Activated naive CD4-positive, alpha-beta T cell treated with Interleukin-2 at 50 U/mL for 16 hours (primary cell): Measurements from ENCODE around the gene SNRNP25.
"Not testable (repeated sequence)": the region's sequence is repeated elsewhere in the genome, so short reads cannot be mapped to it uniquely, and the experiment has no call there.

ENCODE experiments used
- DNase-seq: peaks from one replicate; pipeline ENCODE4 v3.0.0-alpha.2; 2020

Gene SNRNP25

DNA sequence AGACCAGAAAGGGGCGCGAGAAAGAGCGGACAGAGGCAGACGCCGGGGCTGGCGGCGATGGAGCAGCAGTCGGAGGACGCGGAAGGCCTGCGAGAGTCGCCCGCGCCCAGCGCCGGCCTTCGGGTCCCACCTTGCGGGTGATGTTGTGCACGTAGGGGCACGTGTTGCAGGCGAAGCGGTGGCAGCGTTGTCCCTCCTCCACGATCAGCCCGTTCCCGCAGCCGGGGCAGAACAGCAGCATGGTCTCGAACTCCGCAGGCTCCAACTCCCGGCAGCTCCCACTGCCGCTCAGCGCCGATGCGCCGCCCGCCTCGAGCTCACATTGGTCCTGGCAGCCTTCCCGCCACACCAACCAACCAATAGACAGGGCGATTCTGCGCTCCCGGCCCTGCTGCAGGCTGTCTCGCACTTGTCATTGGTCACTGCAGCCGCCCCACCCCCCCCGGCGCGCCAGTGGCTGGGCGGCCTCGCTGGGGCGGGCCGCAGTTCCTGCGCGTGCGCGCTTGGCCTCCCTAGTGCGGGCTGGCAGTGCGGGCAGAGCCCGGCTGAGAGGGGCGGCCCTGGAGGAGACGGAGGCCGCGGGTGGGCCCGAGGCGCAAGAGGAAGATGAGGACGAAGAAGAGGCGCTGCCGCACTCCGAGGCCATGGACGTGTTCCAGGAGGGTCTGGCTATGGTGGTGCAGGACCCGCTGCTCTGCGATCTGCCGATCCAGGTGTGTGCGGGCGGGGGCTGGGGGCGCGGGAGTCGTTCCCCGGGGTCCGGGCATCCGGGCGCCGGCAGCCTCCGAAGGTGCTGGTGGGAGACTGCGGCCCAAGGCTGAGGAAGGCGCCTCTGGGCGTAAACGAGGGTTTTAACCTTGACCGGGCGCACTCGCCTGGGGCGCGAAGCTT is at the start of gene SNRNP25, which contains the start of gene POLR3K:
Gene SNRNP25, plus strand, starts transcription at position 483 of the 891 bp plus-strand sequence. Its CDS starts 189 bp downstream, at position 672.
Gene POLR3K, minus strand, starts transcription at position 263 of the 891 bp plus-strand sequence. Its CDS starts 22 bp downstream, at position 241.
- DNase-seq: peak; percentile 98

DNA sequence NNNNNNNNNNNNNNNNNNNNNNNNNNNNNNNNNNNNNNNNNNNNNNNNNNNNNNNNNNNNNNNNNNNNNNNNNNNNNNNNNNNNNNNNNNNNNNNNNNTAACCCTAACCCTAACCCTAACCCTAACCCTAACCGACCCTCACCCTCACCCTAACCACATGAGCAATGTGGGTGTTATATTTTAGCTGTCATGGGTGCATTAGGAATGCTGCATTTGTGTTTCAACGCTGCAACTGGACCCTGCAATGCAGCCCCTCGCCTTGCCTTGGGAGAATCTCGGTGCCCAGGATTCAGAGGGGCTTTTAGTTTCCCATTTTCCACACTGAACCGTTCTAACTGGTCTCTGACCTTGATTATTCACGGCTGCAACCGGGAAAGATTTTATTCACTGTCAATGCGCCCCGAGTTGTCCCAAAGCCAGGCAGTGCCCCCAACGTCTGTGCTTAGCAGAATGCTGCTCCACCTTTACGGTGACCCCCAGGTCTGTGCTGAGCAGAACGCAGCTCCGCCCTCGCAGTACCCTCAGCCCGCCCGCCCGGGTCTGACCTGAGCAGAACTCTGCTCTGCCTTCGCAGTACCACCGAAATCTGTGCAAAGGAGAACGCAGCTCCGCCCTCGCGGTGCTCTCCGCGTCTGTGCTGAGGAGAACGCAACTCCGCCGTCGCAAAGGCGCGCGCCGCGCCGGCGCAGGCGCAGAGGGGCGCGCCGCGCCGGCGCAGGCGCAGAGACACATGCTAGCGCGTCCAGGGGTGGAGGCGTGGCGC is 43.5 kb upstream of the SNRNP25 start:
- DNase-seq: no peak

DNA sequence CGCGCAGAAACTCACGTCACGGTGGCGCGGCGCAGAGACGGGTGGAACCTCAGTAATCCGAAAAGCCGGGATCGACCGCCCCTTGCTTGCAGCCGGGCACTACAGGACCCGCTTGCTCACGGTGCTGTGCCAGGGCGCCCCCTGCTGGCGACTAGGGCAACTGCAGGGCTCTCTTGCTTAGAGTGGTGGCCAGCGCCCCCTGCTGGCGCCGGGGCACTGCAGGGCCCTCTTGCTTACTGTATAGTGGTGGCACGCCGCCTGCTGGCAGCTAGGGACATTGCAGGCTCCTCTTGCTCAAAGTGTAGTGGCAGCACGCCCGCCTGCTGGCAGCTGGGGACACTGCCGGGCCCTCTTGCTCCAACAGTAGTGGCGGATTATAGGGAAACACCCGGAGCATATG is 42.9 kb upstream of the SNRNP25 start:
- peak; percentile 89 for DNase-seq

DNA sequence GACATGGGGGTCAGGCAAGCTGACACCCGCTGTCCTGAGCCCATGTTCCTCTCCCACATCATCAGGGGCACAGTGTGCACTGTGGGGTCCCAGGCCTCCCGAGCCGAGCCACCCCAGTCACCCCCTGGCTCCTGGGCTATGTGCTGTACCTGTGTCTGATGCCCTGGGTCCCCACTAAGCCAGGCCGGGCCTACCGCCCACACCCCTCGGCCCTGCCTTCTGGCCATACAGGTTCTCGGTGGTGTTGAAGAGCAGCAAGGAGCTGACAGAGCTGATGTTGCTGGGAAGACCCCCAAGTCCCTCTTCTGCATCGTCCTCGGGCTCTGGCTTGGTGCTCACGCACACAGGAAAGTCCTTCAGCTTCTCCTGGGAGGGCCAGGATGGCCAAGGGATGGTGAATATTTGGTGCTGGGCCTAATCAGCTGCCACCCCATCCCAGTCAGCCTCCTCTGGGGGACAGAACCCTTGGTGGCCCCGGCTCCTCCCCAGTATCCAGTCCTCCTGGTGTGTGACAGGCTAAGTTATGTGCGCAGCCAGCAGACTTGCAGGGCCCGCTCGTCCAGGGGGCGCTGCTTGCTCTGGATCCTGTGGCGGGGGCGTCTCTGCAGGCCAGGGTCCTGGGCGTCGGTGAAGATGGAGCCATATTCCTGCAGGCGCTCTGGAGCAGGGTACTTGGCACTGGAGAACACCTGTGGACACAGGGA is 36.4 kb upstream of the SNRNP25 start:
- not testable (repeated sequence) for DNase-seq

DNA sequence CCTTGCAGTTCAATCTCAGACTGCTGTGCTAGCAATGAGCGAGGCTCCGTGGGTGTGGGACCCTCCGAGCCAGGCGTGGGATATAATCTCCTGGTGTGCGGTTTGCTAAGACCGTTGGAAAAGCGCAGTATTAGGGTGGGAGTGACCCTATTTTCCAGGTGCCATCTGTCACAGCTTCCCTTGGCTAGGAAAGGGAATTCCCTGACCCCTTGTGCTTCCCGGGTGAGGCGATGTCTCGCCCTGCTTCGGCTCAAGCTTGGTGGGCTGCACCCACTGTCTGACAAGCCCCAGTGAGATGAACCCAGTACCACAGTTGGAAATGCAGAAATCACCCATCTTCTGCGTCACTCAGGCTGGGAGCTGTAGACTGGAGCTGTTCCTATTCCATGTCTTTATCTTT is 32.7 kb upstream of the SNRNP25 start:
- DNase-seq: not testable (repeated sequence)

DNA sequence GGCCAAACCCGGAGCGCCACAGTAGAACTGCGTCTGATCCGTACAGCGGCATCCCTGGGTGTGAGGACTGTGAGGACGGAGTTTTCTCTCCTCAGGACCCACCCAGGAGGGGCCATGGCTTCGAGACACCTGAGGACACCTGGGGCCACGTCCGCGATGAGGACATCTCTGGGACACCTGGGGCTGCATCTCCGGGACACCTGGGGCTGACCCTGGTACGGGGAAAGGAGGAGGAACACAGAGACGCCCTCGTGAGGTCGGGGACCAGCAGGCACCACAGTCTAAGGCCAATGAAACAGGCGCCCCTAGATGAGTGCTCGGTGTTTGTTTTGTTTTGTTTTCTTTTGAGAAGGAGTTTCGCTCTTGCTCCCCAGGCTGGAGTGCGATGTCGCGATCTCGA is 29.5 kb upstream of the SNRNP25 start:
- not testable (repeated sequence) for DNase-seq

DNA sequence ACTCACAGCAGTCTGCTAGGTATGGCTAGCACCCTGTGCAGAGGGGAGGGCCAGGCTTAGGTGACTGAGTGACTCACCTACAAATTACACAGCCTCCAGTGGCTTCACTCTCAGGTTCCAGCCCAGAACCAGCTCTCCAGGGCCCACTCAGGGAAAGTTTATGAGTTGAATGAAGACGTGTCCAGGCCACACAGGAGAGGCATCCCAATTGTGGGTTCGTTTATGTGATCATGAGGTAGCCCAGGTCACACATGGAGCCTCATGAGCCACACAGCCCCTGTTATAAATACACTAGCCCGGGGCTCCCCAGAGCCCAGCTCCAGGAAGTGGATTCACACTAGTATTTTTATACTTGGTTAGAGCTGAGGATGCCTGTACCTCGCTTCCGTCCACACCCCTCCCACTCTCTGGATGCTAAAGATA is 27.7 kb upstream of the SNRNP25 start:
- DNase-seq: not testable (repeated sequence)

DNA sequence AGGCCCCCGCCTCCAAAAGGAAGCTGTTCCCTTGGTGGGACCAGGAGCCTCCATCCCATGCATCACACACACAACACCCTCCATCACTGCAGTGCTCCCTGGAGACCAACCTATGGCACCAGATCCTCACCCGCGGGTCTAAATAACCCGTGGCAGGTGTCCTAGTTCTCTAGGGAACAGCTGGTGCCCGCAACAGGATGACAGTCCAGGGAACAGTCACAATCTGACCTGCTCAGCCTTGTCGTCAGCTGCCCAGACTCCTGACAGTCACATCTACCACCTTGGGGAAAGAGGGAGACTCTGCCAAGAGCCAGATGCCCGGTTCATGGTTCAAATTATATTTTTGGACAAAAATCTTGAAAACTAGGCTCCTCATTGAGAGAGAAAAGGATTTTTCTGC is 23.0 kb upstream of the SNRNP25 start:
- not testable (repeated sequence) for DNase-seq

DNA sequence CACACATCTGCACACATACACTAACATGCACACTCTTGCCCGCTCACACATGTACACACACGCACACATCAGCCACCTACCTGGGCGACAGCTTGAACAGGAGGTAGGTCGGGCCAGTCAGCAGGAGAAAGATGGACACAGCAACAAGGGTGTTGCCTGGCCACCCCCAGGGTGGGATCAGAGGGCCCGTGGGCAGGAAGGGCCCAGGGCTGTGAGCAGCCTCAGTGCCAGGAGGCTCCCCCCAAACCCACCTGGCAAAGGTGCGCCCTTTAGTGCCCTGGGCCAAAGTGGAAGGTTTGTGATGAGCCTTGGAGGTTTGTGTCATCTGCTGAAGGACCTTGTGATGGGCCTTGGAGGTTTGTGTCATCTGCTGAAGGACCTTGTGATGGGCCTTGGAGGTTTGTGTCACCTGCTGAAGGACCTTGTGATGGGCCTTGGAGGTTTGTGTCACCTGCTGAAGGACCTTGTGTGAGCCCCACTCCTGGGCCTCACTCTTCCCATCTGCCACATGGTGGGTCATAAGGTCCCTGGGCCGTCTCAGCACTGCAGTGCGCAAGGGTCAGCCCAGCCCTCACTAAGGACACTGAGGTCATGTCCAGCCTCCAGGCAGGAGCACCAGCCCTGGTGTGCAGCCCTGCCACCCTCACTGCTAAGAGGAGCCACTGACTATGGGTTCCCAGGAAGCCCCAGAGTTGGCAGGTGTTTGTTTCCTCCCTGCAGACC is 20.3 kb upstream of the SNRNP25 start:
- not testable (repeated sequence) for DNase-seq

DNA sequence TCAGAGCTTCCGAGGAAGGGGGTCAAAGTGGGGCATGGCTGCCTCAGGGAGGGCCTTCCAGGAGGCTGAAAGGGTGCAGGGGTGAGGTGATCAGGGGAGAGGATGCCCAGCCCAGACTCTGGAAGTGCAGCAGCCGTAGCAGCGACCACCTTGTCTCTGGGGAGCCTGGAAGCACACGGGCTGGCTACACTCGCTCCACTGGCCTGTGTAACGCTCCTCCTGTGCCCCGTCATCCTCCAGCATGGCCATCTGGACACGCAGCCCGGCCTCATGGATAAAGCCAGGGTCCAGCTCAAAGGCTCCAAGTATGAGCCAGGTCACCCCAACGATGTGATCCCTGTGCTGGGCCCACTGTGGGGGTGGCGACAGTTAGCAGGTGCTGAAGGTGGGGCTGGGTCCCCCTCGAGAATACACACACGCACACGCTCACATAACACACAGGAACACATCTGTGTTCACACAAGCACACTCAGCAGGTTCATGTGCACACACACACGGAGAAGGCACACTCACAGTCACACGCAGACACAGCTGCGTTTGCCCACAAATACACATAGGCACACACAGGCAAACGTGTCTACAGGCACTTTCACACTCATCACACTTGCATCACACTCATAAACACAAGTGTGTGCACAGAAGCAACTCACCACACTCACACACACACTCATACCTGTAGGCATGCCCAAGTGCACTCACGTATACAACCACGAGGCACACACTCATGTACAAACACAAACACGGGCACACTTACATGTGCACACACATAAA is 19.6 kb upstream of the SNRNP25 start:
- DNase-seq: no peak

DNA sequence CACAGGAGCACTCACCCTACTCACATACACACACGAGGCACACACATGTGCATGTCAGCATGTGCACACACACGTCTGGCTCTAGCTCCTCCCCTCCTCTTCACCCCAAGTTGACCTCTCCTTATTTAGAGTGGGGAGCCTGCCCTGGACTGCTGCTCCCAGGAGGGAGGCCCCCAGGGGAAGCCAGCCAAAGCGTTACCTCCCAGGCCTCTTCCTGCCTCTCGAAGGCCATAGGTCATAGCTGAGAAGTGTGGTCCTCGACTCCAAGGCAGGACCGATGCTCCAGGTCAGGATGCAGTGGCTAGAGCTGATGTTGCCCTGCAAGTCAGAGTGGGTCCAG is 19.0 kb upstream of the SNRNP25 start:
- no peak for DNase-seq

DNA sequence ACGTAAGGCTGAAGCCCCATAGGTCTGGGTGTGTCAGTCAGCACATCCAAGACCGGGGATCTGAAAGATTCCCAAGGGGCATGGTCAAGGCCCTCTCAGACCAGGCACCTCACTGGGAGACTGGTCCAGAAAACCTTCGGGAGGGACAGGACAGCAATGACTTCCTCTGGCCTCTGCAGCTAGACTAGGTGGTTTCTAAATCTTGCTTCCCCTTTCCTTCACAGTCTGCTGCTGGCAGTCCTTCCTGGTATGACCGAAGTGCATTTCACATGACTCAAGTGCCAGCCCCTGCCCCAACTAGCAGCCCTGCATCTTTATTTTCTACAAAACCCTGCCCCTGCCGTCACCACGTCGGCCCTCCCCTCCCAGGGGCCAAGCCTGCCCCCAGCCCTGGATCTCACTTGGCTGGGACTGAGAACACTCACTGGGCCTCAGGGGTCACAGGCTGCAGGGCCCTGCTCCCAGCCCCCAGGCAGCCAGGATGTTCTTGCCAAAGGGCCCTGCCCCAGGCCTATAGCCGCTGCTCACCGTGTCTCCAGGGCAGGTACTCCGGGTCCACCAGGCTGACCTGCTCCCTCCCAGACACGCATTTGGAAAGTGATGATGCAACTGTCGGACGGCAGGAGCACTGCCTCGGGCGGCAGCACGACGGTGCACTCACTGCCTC is 18.5 kb upstream of the SNRNP25 start:
- DNase-seq: no peak

DNA sequence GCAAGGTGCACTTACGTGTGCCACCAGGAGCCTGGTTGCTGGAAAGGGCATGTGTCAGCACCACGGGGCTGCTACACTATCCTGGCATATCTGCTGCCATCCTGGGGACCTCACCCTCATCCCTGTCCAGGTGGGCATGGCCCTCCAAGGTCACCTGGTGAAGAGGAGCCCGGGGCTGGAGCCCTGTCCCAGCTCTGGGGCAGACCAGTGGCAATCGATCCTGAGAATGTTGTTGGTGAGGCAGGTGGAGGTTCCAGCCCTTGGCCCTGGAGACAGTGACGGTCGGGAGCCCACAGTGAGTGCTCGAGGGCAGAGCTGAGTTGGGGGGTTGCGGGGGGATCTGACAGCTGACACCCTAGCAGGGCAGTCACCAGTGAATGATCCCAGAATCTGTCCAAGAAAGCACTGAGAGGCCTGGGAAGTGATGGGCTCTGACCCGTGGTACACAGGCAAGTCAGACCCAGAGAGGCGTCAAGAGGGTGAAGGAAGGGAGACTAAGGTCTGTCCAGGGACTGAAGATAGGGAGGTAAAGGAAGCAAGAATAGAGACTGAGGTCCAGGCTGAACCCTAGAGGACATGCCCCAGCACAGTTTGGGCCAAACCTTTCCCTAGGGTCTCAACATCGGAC is 17.8 kb upstream of the SNRNP25 start:
- no peak for DNase-seq

DNA sequence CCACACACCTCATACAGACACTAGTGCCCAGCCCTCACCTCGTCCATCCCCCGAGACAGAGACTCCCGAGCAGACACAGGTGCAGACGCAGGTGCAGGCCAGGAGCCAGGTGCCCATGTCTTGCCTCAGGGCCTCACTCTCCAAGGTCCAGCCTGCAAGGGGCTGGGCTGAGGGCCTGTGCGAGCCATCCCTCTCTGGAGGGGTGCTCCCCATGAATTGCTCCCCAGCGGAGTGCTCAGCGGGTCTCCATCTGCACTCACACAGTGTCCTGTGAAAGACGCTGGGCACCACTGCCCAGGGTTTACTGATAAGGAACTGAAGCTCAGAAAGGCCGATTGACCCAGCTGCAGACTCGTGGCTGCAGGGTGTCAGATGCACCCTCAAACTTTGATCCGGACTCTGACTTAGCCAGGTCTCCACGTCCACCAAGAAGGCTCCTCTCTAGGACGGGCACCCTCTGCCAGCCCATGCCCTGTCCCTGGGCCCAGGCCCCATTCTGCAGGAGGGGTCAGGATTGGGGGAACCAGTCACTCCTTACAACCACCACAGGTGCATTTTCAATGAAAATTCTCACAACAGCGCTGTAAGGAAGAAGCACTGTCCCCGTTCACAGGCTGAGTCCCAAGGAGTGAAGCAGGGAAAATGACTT is 17.2 kb upstream of the SNRNP25 start:
- no peak for DNase-seq

DNA sequence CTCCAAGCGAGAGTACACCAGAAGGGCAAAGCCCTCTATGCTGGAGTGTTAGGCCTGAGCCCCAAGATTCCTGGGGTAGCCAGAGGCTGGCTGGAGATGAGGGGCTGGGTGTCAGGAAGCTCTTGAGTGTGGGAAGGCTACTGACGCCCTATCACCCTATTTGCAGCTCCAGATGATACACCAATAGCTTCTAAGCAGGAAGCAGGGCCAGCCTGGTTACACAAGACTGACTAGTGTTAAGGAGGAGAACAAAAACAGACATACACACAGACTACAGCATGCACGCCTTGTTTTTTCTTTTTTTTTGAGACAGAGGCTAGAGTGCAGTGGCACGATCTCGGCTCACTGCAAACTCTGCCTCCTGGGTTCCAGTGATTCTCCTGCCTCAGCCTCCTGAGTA is 16.1 kb upstream of the SNRNP25 start:
- DNase-seq: no peak

DNA sequence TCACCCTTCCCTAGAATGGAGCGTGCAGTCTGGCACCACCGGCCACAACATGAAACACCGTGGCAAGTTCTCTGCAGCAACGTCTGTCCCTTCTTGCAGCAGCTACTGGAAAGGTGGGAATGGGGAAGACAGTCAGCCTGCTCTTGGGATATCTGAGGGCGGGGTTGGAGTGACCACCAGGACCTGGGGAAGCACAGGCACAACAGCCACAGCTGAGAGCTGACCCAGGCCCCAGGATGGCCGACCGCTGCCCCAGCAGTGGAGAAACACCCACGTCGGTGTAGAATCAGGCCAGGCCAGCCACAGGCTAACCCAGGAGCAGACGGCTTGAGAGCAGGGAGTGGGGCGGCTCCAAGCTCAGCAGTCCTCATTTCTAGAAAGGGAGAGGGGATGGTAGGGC is 15.4 kb upstream of the SNRNP25 start:
- not testable (repeated sequence) for DNase-seq

DNA sequence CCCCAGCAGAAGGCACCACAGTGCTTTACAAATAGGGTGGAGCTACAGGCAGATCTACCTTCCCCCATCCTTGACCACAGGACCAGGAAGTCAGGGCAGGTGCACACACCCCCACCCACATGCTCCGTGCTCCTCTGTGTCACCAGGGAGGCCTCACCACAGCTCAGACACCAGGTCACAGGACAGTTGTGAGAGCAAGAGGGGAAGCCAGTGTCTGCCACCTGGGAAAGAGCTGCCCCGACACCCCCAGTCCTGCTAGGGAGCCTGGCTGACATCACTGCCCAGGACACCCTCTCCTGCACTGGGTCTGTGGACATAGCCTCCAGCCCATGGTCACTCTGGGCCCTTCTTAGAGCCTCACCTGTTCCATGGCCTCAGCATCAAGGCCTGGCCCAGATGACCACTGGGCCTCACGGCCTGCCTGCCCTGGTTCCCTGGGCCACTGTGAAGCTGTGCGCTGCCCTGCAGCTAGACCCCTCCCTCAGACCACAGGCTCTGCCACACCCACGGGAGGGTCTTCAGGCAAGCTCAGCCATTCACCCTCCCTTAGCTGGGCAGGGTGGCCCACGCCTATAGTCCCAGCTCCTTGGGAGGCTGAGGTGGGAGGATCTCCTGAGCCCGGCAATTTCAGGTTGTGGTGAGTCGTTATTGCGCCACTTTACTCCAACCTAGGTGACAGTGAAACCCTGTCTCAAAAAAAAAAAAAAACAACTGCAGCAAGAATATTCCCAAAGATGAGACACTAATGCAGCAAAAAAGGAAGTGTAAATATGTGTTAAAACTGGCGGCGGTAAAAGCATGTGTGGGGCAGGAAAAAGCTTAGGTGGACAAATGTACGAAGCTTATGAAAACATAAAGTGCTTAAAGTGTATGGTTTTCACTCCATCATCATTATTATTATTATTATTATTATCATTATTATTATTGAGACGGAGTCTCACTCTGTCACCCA is 14.4 kb upstream of the SNRNP25 start:
- peak; percentile 50 for DNase-seq

DNA sequence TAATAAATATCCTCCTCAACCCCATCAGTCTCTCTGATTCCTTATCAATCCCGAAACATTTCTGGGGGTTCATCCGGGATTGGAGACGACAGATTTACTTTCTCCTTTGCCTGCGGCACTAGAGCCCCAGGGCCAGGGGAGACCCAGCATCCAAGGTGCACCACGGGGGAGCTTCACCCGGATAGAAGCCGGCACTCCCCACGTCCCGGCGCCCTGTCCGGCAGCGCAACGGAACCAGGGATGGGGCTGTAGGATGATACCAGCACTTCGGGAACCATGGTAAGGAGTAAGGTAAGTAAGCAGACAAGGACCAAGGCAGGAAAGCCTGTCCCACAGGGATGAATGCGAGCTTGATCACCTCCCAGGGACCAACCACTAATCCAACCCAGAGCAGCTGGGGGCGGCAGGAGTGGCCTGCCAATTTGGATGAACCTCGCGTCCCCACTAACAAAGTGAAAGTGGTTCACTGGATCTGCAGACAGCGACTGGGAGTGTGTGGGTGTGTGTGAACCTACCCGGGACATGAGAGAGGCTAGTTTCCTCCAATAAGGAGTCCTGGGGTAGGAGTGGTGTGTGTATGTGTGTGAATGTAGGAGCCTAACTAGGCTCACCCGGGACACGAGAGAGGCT is 12.1 kb upstream of the SNRNP25 start:
- no peak for DNase-seq
